Measurements from ENCODE around the gene CEP112. TPM values are rescaled to one million over a fixed set of nuclear protein-coding genes. Genes with fewer than 3 reads are reported as not detected.

Gene CEP112
- total and polyA plus RNA-seq, 2 of the 13 experiments (the other 11 are each of a cell fraction or from before 2014, with no cell fraction given) = 1.2 to 3.4 TPM

- intact Hi-C loops (cut with micrococcal nuclease; ENCODE audit: unreplicated experiment) = no loop called here
- ATAC-seq (no peak), FAIRE-seq (no peak), DNase-seq (ENCODE audit: low spot score) (no peak)
- Histone ChIP-seq H3K4me2 (ENCODE audit: low read depth, low read length) (no peak overlapping the region), H4K20me1 (ENCODE audit: insufficient read depth, low read length) (peaks cover 4% of the 10 kb centered on the region; the same call in 1 of the 2 replicates), H3K4me1 (ENCODE audit: insufficient read depth, low read length) (peaks cover 69% of the 10 kb centered on the region), H3K4me3 (replicated peaks in 1 of 3; ENCODE audit: insufficient read depth in 1 of 3, low read depth in 2 of 3, low read length in 3 of 3) (no peak overlapping the region), H3K9me3 (ENCODE audit: low read length) (no peaks in the 10 kb centered on the region), H3K9ac (ENCODE audit: insufficient read depth, low read depth, low read length) (no peak overlapping the region), H3K79me2 (ENCODE audit: insufficient read depth, low read length) (peaks cover 30% of the 10 kb centered on the region), H3K36me3 (replicated peaks in 1 of 2; ENCODE audit: control insufficient read depth in 1 of 2, insufficient read depth in 2 of 2, low read length in 2 of 2) (peaks cover 0 to 12% of the 10 kb centered on the region in 2 experiments; a peak in 2 of 5 replicates), H2AFZ (ENCODE audit: low read length) (peak overlapping the region; percentile 52), H3K27me3 (ENCODE audit: control insufficient read depth in 1 of 2, insufficient read depth in 2 of 2, low read length in 2 of 2) (no peaks in the 10 kb centered on the region; a peak in 1 of 5 replicates), H3K27ac (ENCODE audit: extremely low read length, insufficient read depth, low read length) (peak overlapping the region; percentile 89)
- POLR2A ChIA-PET = interaction anchor here (0.6 to 0.8 kb wide), 2 partner anchors 9 to 10 kb away, joined by 3 to 4 read pairs; no protein-coding TSS in a partner anchor
- 93% methylated on average over 4 of the region's 4 CpGs for WGBS (ENCODE audit: low lambda C conversion rate)
- BruUV-seq (replicated peaks) = no TSS peak
- CTCF ChIA-PET (ENCODE audit: low intra/inter-chr PET ratio, low total read pairs) = no interaction called here
- in situ Hi-C loops (cut with HindIII; ENCODE audit: extremely low pct_ligation_motif_present, low pct_unique_long_range_greater_than_20kb) = no loop called here
- TF ChIP-seq CREB1 (IDR thresholded peaks at IDR 0.05) (no peak), CREB1 (CRISPR knock-in tag; IDR thresholded peaks at IDR 0.05) (no peak), FOXA1 (IDR thresholded peaks at IDR 0.05) (0 out of 2 replicates have a peak, but pooled peaks have one; percentile 3), FOXA1 (CRISPR knock-in tag; IDR thresholded peaks at IDR 0.05) (no peak), BRCA1 (CRISPR knock-in tag; IDR thresholded peaks at IDR 0.05) (no peak), ZNF597 (CRISPR knock-in tag; IDR thresholded peaks at IDR 0.05) (no peak), ZNF660 (CRISPR knock-in tag; IDR thresholded peaks at IDR 0.05; ENCODE audit: borderline replicate concordance, low read depth) (no peak), ZNF773 (CRISPR knock-in tag; IDR thresholded peaks at IDR 0.05; ENCODE audit: borderline replicate concordance) (no peak), SIX4 (CRISPR knock-in tag; IDR thresholded peaks at IDR 0.05) (no peak), GFI1 (CRISPR knock-in tag; IDR thresholded peaks at IDR 0.05; ENCODE audit: borderline replicate concordance) (no peak), AGO1 (IDR thresholded peaks at IDR 0.05; ENCODE audit: low read depth, low read length, poor library complexity, severe bottlenecking) (no peak), ZNF432 (CRISPR knock-in tag; IDR thresholded peaks at IDR 0.05; ENCODE audit: borderline replicate concordance) (no peak), PCBP2 (optimal IDR thresholded peaks at IDR 0.05; ENCODE audit: low read depth, low read length, poor library complexity, severe bottlenecking) (peak; percentile 98), SIN3B (IDR thresholded peaks at IDR 0.05; ENCODE audit: low read length) (no peak), BHLHE40 (IDR thresholded peaks at IDR 0.05; ENCODE audit: low read length) (no peak), DBP (CRISPR knock-in tag; IDR thresholded peaks at IDR 0.05; ENCODE audit: not compliant biosample characterization) (no peak), ZNF335 (CRISPR knock-in tag; IDR thresholded peaks at IDR 0.05) (no peak), CEBPB (IDR thresholded peaks at IDR 0.05; ENCODE audit: borderline replicate concordance, low read depth, low read length) (peak; percentile 71), PHF21A (CRISPR knock-in tag; IDR thresholded peaks at IDR 0.05) (no peak), ZNF512 (CRISPR knock-in tag; IDR thresholded peaks at IDR 0.05) (0 out of 2 replicates have a peak, but pooled peaks have one; percentile 90), ZZZ3 (CRISPR knock-in tag; IDR thresholded peaks at IDR 0.05; ENCODE audit: borderline replicate concordance) (no peak), LBX2 (CRISPR knock-in tag; IDR thresholded peaks at IDR 0.05; ENCODE audit: borderline replicate concordance) (no peak)
Measured at GRCh38 chr17:66230922-66231591, 39.1 kb upstream of the CEP112 start.

All from HepG2 (cell line).